NCI-H2029 treated with DMSO at 0.1 percent for 48 hours (cell line): ENCODE measurements around the gene DNASE2.
"Not testable (repeated sequence)": the region's sequence is repeated elsewhere in the genome, so short reads cannot be mapped to it uniquely, and the experiment has no call there.

ENCODE experiments used
- DNase-seq: peaks from one replicate; lab custom pipeline; 2025; lab: John Stamatoyannopoulos, UW

Gene DNASE2

DNA sequence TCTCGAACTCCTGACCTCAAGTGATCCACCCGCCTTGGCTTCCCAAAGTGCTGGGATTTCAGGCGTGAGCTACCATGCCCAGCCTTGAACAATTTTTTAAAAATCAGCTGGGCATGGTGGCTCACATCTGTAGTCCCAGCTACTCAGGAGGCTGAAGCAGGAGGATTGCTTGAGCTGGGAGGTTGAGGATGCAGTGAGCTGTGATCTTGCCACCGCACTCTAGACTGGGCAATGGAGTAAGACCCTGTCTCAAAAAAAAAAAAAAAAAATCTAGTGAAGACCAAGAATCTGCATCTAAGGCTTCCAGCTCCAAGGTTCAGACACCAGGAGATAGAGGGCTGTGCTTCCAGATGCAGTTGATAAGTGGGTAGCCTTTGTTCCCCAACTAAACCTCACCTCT lies 17.1 kb downstream of the DNASE2 start:
- no peak for DNase-seq

DNA sequence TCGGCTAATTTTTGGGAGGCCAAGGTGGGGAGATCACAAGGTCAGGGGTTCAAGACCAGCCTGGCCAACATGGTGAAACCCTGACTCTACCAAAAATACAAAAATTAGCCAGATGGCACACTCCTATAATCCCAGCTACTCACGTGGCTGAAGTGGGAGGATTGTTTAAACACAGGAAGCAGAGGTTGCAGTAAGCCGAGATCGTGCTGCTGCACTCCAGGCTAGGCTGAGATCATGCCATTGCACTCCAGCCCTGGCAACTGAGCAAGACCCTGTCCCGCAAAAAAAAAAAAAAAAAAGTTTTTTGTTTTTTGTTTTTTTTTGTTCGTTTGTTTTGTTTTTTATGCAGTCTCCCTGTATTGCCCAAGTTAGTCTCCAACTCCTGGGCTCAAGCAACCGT lies 21.7 kb downstream of the DNASE2 start:
- DNase-seq: no peak

DNA sequence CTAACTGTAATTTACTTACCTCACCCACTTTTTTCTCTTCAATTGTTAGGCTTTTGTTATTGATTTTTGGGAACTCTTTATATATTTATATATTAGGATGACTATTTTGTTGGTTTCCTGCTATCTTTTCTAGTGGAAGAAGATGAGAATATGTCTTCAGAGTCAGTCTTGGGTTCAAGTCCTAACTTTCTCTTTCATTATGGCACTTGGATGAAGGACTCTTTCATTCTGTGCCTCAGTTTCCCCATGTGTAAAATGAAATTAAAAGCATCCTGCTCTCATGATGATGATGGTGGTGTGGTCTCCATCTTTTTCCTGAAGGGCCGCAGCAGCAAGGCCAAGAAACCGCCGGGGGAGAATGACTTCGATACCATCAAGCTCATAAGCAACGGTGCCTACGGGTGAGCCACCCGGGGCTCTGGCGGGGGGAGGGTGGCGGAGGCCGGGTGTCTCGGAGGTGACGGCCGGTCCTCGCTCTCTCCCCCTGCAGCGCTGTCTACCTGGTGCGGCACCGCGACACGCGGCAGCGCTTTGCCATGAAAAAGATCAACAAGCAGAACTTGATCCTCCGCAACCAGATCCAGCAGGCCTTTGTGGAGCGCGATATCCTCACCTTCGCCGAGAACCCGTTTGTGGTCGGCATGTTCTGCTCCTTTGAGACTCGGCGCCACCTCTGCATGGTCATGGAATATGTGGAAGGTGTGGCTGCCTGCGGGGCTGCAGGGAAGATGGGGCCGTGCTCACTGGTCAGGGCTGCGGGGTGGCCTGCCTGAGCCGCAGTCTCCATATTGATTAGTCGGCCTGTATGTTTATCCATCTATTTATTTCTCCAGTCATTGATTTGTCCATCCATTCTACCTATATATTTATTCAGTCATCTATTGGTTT lies 23.0 kb downstream of the DNASE2 start:
- no peak for DNase-seq

DNA sequence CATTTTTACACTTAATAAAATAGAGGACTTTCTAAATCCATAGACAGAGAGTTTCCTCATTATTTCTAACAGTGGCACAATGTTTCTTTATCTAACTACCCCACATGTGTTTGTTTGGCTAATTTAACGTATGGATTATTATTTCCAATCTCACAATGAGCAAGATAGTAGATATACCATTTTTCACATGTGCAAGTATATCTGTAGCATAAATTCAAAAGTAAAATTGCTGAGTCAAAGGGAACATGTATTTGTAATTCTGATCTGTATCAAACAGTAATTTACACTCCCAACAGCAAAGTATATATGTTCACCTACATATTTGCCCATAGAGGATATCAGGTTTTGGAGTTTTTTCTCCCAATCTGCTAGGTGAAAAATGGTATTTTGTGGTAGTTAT lies 24.6 kb downstream of the DNASE2 start:
- DNase-seq: no peak

DNA sequence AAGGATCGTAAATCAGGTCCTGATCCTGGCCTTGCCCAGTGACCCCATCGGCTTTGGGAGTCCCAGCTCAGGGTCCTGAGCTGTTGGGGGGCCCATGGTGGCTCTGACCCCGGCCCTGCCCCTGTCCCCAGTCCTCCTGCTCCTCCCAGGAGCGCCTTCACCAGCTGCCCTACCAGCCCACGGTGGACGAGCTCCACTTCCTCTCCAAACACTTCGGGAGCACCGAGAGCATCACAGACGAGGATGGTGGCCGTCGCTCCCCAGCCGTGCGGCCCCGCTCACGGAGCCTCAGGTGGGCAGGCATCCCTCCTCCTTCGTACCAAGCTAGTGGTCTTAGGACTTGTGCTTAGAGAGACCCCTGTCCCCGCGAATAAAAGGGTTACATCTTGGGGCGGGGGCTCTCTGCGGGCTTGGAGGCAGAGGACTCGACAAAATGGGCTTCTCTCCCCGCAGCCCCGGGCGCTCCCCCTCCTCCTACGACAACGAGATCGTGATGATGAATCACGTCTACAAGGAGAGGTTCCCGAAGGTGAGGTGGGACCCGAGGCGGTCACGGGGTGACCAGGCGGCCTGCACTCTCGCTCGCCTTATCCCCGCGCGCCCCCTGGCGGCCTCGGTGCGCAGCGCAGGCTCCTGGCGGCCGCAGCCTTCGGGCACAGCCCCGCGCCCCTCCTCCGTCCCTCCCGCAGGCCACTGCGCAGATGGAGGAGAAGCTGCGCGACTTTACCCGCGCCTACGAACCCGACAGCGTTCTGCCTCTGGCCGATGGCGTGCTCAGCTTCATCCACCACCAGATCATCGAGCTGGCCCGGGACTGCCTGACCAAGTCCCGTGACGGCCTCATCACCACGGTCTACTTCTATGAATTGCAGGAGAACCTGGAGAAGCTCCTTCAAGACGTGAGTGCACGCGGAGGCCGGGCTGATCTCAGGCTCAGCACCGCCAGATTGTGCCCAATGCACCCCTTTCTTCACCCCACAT lies 33.8 kb downstream of the DNASE2 start:
- DNase-seq: peak; percentile 16

DNA sequence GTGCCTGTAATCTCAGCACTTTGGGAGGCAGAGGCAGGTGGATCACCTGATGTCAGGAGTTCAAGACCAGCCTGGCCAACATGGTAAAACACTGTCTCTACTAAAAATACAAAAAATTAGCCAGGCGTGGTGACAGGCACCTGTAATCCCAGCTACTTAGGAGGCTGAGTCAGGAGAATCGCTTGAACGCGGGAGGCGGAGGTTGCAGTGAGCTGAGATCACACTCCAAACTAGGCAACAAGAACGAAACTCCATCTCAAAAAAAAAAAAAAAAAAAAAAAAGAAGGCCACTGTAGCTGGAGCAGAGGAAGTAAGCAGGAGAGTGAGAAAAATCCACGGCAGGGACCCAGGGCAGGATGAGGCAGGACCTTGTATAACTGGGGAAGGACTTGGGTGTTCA lies 34.6 kb downstream of the DNASE2 start:
- not testable (repeated sequence) for DNase-seq

DNA sequence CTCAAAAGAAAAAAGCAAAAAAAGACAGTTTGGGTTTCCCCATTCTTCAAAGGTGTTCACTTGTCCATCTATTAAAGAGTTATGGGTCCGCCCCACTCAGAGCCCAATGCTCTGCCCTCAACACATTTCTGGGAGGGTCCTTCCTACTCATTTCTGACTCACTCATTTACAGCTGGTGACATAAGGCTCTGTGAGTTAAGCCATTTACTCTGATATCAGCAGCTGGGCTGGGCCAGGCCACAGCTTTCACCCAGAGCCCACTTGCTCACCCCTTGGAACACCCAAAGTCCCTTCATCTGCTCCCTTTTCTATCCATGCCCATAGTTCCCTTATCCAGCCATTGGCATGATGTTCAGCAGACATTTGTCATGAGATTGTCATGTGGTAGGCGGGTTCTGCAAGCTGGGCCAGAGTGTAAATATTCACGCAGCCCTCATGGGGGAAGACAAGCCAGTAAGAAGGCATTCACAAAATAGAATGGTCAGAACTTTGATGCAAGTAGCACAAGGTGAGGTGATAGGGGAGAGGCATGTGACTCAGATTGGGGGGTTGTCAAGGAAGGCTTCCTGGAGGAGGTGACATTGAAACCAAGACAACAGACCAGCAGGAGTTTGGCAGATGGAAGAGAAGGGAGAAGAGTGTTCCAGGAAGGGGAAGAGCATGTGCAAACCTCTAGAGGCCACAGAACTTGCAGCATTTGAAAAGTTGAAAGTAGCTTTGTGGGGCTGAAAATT lies 37.1 kb downstream of the DNASE2 start:
- no peak for DNase-seq

DNA sequence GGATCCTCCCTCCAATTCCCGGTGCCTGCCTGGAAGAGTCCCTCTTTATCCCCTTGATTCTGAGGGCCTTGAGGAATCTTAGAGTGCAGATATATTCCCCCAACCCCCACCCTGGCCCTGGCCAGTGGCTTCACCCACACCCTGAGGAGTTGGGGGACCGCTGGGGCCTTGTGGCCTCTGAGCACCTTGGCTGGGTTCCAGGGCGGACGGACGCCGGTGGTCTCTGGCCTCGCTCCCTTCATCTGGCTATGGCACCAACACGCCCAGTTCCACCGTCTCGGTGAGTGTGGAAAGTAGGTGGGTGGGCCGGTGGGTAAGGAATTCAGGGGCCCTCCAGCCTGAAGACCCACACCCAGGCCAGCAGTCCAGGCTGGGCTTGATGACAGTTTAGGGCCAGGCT lies 37.9 kb downstream of the DNASE2 start:
- no peak for DNase-seq

DNA sequence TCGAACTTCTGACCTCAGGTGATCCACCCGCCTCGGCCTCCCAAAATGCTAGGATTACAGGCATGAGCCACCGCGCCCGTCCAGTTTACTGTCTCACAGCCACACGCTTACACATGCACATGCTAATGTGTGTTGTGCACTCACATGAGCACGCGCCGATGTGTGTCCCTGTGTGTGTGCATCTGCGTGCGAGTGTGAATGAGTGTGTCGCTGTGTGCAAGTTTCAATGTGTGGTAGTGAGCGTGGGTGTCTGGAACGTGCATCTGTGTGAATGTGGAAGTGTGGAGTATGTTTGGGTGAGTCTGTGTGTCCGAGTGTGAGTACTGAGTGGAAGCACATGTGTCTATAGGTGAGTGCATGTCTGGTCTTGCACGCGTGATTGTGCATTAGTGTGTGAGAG lies 38.7 kb downstream of the DNASE2 start:
- DNase-seq: no peak

DNA sequence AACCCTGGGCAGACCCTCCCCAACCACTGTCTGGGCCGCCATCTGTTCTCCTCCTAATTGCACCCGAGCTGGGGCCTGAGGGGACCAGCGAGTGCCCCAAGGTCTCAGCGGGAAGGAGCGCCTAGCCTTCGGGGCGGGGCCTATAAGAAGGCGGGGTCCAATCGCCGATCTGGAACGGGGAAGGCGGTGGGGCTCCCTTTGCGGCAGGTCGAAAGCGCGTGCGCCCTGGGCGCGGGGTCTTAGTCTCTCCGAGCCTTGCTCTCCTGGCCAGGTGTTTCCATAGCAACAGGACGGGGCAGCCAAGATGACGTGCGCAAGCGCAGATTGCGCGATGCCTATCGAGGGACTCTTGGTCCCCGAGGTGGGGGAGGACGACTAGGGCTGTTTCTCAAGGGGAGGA lies 40.2 kb downstream of the DNASE2 start:
- peak; percentile 54 for DNase-seq

DNA sequence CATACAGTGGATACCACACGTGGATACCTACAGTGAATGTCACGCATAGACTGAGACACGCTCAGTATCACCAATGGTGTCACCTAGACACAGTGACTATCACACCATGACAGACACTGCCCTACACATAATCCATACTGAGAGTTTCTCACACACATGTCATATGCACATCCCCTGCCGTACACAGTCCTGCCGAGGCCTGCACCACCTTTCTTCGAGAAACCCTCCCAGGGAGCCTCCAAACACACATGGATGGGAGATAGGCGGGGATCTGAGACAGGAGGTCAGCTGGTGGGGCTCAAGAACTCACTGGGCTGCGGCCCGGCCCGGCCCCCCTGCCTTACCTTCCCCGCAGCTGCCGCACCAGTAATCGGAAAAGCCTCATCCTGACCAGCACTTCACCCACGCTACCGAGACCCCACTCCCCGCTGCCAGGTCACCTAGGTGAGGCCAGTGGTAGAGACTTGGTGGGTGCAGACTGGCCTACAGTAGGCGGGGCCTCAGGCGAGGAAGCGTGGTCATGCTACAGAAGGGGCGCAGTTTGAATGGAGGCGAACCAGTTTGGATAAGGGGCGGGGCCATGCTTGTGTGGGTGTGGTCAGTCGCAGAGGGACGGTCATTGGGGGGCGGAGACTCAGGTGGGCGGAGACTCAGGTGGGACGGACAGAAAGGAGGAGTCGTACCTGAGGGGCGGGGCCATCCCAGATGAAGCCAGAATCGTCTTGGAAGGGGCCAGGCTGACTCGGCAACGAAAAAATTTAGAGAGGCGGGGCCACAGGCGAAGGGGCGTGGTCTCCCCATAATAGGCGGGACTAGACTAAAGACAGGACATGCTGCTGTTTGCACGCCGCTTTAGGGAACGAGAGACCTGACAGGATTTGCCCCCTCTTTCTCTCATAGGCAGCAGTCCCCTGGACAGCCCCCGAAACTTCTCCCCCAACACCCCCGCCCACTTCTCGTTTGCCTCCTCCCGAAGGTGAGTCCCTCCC lies 40.9 kb downstream of the DNASE2 start:
- DNase-seq: peak; percentile 89

DNA sequence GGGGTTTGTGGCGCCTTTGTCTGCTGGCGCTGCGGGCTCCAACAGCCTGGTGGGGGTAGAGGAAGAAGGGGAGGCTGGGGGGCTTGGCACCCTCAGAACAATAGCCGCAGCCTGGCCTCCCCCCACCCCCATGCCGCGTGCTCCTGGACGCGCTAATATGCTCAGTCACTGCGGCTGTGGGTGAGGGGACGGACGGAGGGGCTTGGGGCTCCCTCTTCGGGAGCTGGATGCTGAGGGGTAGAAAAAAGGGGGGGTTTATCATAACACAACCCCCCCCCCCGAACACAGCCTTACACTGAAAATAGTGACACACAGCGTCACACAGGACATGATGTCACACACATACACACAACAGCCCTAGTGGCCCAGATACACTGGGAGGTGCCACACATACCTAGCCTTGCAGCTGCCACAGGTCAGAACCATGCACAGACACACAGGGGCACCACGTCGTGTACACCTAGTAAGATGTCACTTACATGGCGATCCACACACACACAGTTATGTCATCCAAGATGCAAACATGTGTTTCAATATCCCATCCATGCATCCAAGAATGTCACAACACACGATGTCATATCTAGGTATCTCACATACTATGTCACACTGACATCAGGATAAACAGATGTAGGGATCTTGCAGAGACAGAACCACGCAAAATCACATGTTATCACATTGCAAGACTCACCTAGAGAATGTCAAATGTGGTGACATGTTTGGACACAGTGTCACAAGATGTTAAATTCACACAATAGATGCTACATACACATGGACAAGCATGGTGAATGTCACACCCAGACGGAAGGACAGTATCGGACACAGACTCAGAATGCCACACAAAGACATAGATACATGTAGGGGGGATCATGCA lies 42.1 kb downstream of the DNASE2 start:
- DNase-seq: peak; percentile 7

DNA sequence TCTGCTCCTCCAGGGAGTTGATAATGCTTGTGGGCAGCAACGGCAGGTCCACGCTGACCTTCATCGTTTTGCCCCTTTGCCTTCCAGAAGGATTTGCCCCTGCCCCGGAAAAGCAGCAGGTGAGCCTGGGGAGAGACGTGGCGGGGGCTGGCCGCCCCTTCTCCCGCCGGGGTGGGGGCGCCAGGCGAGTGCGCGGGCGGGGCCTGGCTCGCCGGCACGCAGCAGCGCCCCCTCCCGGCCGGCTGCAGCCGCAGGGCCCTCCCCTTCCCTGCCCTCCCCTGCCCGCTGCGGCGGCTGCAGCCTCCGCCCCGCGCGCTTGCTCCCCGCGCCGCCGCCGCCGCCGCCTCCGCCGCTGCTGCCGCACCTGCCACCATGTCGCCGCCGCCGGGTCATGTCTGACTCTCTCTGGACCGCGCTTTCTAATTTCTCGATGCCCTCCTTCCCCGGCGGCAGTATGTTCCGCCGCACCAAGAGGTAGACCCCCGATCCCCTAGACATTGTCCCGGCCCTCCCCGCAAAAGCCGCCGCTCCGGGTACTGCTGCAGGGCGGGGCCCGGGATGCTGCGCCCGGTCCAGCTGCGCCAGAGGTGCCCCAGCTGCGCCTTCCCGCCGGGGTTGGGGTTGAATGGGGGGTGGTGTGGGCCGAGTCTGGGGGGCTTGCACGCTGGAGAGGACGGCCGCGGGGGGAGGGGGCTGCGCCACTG lies 42.9 kb downstream of the DNASE2 start, which contains the start of gene MAST1:
MAST1 (plus strand) TSS at position 334 of the 704 bp plus-strand sequence; CDS start at position 392, 58 bp downstream.
- no peak for DNase-seq

DNA sequence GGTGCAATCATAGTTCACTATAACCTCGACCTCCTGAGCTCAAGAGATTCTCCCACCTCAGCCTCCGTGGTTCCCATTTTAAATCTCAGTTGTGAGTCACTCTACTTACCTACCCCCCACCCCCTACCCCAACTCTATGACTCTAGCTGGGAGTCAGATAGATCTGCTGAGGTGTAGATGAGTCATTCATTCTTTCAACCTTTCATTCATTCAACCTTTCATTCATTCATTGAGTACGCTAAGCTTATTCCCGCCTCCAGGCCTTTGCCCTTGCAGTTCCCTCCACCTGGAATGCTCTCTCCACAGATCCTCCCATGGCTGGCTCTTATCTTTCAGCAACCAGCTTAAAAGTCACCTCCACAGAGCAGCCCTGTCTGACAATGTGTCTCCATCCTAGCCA lies 44.0 kb downstream of the DNASE2 start:
- no peak for DNase-seq

DNA sequence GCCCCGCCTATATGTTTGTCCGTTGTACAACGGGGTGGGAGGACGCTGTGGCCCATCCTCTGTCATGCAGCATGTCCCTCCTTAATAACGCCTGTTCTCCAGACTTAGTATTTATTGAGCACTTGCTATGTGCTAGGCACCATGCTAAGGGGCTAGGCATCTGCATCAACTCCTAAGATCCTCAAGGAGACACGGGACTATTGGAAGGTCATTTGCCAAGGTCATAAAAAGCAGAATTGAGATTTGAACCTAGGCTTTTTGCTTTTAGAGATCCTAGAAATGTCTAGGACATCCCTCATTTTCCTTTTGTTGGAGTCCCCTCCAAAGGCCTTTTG lies 44.8 kb downstream of the DNASE2 start:
- DNase-seq: no peak

DNA sequence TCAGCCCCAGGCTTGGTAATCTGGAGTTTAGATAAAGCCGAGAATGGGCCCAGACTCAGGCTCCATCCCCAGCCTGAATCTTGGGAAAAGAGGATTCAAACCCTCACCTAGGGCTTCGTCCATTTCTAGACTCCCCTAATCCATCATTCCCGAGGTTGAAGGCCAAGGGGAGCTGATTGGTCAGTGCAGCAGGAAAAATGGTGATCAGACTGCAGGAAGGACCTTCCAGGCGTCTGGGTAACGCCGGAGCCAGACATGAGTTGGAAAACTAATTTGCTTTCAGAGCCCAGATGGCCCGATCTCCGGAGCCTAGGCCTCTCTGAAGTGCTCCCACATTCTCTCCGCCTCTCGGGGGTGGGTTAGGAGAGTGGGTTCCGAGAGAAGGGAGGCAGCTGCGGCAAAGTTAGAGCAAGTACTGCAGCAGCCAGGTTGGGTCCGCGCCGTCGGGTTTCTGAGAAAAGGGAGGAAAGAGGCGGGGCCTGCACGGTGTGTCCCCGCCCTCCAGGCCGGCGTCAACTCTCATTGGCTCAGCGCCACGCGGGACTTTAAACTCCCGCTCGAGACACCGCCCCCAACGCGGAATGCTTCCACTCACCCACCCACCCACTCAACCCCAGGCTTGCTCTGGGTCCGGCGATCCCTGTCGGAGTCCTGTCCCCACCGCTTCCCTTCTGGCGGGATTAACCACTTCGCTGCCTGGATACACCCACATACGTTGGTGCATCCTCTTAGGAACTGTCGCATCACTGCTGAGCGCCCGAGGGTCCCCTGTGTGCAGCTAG lies 46.1 kb downstream of the DNASE2 start:
- DNase-seq: peak; percentile 42

DNA sequence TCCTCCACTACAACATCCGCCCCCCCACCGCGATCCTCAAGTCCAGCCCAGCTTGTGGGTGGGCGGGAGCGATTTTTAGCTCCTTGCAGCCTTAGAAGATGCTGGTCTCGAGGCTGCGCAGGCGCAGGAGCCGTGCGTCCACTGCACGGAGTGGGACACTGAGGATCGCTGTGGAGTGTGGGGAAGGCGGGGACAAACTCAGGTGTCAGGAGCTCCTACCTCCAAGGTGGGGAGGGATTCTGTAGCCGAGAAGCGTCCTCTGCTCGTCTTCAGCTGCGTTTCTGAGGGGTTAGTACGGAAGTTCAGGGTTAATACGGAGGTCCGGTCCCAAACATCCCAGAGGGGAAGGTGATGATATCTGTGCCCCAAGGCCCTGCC lies 46.7 kb downstream of the DNASE2 start, which contains the start of gene RTBDN:
RTBDN (minus strand) TSS at position 14 of the 378 bp plus-strand sequence. CDS start 4,600 bp downstream, outside the sequence.
- DNase-seq: peak; percentile 12
